CD4-positive, alpha-beta T cell treated with Interferon alpha-2 for 1 hour (primary cell): ENCODE measurements around the gene RTN4RL2.

ENCODE experiments used
- DNase-seq, 2 donors: peaks; one replicate each; pipeline ENCODE4 v3.0.0-alpha.2; 2020 to 2022

Gene RTN4RL2

DNA sequence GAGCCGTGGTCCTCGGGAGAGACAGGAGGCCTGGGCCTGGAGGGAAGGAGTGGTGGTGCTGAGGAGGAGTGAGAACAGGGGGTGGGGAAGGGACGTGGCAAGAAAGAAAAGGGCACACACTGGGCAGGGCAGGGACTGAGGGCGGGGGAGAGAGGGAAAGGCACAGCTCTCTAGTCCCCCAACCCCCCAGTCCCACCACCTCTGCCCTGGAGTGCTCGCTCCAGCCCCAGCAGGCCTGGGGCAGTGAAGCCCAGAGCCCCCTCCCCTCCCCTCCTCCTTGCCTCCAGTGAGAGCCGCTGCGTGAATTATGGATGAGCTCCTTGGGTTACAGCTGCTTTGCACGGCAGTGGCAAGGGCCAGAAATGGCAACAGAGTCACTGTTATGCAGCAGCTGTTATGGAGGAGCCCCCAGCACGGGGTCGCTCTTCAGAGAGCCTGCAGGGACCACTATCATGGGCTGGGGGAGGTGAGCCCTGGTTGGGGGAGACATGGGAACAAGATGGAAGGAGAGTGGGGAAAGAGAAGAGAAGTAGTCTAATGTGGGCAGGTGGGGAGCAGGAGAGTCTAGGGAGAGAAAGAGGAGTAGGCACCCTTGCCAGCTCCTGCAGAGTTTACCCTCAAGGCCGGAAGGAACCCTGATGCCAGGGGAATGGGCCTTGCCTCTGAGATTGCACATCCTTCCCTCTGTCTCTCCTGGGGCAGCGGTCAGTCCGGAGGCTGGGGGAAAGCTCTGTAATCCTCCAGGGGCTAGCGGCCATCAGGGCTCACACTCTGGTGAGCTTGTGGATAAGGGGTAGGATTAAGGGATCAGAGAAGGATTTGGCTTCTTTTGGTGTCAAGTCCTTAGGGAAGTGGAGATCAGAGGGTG is 3.6 kb downstream of the RTN4RL2 start:
- no peak for DNase-seq

DNA sequence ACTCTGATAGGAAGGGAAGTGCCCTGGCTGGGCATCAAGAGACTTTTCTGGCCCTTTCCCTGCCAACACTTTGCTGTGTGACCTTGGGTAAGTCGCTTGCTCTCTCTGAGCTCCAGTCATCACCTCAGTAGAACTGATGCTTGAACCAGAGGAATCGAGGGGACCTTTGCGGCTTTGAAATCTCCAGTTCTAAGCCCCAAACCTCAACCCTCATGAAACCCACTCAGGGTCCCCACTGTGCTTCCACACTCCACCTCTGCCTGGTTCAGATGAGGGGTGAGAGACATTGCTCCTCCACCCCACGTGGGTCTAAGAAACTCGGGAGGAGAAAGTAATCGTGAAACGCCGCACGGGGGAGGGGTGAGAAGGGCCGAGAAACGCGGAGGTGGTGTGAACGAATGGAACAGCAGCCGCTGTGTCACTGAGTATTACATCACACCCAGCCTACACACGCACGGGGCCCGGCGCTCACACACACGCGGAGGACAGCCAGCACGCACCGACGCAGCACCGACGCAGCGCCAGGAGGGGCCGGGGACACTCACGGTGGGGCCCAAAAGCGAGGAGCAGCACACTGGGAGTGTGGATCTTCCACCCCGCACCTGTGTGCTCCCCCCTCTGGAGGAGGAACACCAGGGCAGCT is 4.3 kb downstream of the RTN4RL2 start:
- DNase-seq, result no peak

DNA sequence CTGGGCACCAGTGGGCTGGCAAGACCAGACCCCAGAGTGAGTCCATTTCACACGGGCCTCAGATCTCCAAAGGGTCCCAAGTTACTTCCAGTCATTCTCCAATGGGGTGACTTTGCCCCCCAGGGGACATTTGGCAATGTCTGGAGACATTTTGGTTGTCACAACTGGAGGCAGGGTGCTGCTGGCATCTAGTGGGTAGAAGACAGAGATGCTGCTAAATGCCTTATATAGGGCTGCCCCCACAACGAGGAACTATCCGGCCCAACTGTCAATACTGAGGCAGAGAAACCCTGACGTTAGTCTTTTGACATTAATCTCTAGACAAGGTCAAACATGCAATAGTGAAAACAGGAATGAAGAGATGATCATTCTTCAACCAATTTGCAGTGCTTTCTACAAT is 6.4 kb downstream of the RTN4RL2 start:
- DNase-seq, result no peak

DNA sequence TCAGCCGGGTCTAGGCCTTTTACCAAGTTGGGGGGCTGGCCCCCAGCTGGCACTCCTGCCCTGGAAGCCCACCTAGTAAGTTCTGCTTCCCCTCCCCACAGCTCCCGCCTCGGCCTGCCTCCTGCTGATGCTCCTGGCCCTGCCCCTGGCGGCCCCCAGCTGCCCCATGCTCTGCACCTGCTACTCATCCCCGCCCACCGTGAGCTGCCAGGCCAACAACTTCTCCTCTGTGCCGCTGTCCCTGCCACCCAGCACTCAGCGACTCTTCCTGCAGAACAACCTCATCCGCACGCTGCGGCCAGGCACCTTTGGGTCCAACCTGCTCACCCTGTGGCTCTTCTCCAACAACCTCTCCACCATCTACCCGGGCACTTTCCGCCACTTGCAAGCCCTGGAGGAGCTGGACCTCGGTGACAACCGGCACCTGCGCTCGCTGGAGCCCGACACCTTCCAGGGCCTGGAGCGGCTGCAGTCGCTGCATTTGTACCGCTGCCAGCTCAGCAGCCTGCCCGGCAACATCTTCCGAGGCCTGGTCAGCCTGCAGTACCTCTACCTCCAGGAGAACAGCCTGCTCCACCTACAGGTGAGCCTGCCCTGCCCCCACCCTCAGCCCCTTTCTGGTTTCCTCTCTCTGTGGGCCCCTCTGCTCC is 7.3 kb downstream of the RTN4RL2 start:
- DNase-seq, result no peak

DNA sequence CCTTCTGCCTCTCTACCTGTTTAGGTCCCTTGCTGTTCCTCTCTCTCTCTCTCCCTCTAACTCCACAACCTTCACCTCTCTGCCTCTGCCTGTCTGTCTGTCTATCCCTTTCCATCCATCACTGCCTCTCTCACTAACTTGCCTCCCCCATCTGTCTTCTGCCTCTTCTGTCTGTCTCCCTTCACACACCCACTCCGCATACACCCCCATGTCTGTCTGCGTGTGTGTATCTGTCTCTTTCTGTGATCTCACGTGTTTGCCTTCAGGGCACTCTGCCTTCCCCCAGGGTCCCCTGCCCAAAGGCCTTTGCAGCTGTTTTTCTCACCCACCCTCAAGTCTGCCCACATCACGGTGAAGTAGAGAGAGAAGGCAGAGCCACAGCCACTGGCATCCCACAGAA is 7.9 kb downstream of the RTN4RL2 start:
- no peak for DNase-seq

DNA sequence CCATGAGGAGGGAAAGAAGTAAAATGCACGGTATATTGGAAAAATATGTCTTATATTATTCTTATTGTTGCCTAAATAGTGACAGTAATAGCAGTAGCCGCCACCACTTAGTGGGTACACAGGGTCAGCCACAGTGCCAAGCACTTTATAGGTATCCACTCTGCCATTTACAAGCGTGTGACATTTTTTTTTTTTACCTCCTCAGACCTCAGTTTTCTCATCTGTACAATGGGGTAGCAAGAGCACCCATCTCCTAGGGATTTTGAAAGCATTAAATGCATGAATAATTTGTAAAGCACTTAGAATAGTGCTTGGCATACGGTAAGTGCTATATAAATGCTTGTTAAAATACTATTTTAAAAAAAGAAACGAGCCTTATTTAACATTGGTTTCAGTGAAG is 8.9 kb downstream of the RTN4RL2 start:
- no peak for DNase-seq

DNA sequence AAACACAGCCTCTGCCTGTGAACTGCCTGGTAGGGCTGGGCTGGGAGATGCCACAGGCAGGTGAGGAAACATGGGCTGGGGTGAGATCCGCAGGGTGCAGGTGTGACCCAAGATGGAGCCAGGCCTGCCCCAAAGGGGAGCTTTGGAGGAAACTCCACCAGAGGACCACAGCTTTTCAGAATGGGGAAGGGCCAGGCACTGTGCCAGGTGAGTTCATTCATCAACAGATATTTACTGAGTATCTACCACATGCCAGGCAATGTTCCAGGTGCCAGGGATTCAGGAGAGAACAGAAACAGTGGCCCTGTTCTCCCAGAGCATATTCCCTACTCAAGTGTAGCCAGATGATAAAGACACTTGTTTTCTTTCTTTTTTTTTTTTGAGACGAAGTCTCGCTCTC is 11.2 kb downstream of the RTN4RL2 start:
- no peak for DNase-seq

DNA sequence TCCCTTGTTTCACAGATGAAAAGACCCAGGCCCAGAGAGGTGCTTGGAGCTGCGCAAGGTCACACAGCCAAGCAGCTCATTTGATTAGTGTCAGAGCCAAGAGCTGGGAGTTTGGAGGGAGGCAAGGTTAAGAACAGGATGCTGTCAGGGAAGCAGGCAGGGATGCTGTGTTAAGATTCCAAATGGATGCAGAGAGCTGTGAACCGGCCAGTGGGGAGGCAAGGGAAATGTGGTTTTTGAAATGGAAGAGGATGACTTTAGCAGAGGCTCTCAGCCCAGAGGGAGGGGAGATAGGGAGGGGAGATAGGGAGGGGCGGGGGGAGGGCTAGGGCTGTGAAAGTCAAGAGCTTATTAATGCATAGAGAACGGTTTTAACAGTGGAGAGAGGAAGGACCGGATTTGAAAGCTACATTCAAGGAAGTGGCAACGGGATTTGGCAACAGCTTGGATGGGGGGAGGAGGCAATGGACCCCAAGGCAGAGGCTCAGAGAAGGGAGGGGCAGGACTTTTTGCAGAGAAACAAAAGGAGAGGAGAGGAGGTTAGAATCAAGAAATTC is 13.0 kb downstream of the RTN4RL2 start:
- DNase-seq, result no peak

DNA sequence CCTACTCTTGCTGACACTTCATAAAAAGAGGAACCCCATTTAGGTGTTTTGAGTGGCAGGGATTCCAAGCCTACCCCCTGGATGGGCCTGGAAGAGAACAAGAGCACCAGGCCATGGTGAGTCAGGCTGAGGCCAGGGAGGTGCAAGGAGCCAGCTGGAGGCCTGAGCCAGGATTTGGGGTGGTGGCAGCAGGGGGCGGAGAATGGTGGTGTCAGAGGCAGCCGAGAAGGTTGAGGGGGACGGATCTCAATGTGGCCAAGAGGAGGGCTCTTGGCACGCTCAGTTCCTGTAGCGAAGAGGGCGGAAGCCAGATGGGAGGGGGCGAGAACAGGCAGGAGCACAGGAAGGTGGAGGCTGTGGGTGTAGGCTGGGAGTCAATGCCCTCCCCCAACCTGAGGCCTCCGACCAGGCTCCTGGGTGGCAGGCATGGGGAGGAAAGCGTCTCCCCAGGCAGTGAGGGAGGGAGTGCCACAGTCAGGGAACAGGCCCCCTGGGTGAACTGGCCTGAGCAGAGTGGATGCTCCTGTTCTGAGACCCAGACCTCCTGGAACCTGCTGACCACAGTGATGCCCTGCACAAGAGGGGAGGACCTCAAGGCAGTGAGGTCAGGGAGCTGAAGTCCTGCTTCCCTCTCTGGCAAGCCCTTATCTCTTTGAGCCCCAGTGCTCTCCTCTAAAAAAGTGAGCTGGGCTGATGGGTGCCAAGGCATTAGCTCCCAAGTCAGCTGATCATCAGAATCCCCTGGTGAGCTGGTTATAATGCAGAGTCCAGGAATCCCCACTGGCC is 13.9 kb downstream of the RTN4RL2 start:
- DNase-seq, result peak in 1 of 2 donors; percentile 45

DNA sequence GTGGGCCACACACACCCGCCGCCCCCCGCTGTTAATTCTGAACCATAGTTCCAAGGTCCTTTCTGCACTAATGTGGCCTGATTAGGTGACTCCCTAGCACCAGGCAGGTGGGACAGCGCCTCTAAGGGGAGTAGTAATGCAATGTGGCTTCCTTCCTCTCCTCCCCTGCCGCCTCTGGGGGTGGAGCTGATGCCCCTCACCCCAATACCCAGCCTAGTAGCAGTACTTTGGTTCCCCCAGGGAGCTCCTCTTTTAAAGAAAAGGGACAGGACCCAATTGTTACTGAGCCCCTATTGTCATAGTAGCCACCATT is 14.4 kb downstream of the RTN4RL2 start:
- no peak for DNase-seq

DNA sequence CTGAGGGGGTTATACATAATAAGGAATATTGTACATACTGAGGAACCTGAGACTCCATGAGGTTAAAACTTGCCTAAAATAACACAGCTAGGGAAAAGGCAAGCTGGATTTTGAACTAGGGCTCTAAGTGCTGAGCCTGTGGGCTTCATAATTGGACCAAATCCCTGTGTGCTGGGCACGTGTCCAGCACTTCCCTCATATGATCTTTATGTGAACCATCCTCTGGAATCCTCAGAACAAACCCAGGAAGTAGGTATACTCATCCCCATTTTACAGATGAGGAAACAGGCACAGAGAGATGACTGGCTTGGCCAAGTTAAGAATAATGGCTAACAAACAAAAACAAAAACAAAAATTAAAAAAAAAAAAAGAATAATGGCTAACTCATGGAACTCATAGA is 14.9 kb downstream of the RTN4RL2 start:
- DNase-seq, result no peak

DNA sequence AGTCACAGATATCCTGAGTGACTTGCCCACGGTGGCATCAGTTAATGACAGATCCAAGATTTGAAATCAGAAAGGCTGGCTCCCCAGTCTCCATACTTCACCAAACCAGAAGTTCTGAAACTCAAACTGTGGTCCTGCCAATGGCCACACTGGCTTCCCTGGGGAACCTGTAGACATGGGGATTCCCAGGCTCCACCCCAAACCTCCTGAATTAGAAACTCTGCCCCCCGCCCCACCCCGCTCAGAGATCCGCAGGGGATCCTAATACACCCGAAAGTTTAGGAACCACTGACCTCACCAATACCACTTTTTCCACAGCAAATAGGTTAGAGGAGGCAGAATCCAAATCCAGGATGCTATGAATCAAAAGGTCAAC is 15.3 kb downstream of the RTN4RL2 start:
- DNase-seq, result no peak

DNA sequence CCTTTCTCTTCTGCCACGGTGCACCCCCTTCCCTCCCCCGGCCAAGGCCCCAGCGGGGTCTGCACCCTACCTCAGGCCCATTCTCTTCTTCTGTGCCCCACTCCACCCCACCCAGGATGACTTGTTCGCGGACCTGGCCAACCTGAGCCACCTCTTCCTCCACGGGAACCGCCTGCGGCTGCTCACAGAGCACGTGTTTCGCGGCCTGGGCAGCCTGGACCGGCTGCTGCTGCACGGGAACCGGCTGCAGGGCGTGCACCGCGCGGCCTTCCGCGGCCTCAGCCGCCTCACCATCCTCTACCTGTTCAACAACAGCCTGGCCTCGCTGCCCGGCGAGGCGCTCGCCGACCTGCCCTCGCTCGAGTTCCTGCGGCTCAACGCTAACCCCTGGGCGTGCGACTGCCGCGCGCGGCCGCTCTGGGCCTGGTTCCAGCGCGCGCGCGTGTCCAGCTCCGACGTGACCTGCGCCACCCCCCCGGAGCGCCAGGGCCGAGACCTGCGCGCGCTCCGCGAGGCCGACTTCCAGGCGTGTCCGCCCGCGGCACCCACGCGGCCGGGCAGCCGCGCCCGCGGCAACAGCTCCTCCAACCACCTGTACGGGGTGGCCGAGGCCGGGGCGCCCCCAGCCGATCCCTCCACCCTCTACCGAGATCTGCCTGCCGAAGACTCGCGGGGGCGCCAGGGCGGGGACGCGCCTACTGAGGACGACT is 15.9 kb downstream of the RTN4RL2 start:
- DNase-seq, result peak in 1 of 2 donors; percentile 30

DNA sequence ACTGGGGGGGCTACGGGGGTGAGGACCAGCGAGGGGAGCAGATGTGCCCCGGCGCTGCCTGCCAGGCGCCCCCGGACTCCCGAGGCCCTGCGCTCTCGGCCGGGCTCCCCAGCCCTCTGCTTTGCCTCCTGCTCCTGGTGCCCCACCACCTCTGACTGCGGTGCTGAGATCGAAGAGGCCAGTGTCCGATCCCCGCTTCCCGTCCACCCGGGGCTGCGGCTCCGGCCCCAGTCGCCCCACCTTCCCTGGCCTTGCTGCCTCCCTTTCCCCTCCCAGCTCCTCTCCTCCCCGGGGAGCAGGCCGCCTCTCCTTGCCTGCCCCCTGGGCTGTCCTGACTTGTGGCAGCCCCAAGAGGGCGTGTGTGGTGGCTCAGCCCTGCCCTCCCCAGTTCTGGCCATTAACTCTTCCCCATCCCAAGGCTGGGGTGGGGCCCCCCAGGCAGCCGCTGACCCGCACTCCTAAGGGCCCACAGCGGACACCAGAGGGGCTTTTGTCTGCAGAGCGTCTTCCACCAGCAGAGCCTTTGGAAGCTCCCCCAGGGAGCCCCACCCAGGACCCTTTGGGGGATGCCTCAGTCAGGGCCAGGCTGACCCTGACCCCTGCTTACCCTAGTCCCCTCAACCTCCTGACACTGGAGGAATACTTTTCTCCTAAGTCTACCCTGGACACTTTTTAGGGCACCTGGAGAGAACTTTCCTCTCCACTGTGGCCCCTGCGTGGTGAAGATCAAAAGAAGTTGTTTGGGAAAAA is 16.6 kb downstream of the RTN4RL2 start:
- DNase-seq, result peak in 1 of 2 donors; percentile 35

DNA sequence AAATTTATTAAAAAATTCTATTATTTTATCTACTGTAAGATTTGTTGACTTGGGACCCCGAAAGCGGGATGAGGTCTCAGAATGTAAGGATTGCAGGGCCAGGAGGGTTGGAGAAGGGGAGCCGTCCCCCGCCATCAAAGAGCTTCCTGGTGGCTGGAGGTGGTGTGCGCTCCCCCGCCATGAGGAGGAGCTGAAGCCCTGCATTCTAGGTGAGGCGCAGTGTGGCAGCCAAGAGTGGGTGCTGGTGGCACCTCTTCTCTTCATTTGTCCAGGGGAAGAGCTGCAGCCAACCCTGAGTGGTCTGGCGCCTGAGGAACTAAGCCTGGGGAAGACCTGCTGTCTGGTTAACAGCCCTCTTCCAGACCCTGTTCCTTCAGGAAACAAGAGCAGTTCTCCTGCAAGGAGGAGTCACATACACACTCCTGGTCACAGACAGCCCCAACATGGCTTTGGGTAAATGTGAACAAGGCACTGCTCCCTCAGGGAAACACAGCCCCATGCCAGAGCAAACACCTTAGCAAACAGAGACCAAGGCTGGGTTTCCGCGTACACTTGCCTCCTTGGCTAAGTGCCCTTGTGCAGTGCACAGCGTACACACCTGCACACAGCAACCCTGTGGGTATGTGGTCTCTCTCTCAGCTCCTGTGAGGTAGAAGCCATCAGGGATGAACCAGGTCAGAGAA is 17.3 kb downstream of the RTN4RL2 start:
- no peak for DNase-seq

DNA sequence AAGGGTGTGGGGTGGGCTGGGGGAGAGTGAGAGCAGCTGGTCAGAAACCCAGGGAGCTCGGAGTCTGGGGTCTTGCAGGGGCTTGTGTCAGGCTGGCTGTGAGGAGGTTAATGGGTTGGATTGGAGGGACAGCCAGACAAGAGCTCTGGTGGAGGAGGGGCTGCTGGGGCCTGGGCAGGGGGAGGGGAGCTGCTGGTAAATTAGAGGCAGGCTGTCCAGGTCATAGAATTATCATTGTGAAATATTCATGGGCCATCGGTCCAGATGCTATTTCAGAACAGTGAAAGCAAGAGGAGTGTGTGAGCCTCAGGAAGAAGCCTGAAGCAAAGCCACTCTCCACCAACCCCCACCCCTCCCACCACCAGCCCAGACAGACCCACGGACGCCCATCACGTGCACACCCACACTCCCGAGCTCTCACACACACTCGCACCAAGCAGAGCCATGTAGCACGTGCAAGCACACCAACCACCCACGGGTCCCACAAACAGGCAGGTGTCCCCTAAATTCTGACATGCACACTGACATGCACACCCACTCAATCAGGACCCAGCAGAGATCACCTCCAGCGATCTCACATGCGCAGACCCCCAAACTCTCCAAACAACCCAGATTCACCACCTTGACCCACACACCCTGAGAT is 18.8 kb downstream of the RTN4RL2 start:
- DNase-seq, result no peak

DNA sequence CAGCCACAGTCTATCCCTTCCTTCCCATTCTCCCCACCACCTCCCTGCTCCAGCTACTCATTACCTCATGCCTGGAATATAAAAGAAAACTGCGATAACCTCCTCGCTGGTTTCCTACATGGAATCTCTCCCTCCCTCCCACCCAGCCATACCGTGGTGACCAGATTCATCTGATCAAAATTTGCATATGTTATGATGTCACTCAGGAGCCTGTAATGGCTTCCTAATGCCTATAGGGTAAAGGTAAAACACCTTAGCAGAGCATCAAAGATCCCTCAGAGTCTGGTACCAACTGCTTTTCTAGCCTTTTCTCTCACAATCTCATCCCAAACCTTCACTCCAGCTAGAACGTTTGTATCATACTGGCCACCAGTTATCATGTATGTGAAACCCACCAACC is 19.6 kb downstream of the RTN4RL2 start:
- DNase-seq, result no peak

DNA sequence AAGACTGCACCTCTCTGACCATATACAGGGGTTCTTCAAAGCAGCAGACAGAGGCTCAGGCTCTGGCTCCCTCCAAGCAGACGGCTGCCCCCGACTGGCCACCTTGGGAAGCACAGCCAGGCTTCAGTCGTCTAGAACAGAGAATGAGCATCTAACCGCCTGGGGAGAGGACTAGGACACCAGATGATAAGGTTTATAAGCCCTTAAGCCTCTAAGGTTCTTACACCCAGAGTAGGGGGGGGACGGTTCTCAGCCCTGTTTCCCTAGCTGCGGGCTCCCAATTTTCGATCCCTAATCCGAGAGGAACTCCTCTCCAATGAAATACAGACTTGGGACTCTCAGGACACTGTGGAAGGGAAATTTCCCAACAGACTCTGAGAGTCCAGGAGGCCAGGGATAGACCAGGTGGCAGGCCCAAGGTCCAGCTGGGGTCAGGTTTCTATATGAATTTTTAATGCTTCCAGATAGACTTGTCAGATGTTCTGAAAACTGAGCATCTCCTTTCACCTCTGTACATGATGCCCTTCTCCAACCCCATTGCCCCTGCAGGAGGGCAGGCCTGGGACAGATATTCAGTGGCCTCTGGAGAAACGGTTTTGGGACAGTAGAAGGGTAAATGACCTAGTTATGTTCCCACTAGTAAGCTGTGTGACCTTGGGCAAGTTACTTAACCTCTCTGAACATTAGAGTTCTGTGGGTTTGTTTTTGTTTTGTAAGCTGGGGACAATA is 20.2 kb downstream of the RTN4RL2 start:
- peak; percentile 64 to 69 for DNase-seq

DNA sequence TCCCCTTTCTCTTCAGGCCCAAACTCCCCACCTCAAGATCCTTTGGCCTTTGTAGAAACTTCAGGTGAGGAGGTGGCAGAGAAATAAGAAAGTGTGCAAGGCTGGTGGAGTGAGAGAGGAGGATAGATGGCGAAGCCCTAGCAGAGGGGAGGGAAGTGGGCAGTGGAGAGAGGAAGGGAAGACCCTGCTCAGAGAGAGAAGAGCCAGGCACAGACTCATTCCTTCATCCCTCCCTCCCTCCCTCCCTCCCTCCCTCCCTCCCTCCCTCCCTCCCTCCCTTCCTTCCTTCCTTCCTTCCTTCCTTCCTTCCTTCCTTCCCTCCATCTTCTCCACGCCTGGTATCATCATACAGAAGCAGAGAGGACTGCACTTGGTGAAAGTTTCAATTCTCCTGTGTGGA is 21.0 kb downstream of the RTN4RL2 start:
- DNase-seq, result no peak
